Inferior parietal cortex (tissue), 1 donor: ENCODE data around the gene ACADSB.
A peak's percentile ranks its signal among the peaks of the same experiment; 100 is the strongest.

Source experiments
- DNase-seq: peaks from one replicate; pipeline ENCODE4 v3.0.0-alpha.2; 2016; ENCODE audit errors: extremely low spot score

ACADSB gene

GRCh38 chr10:123039632-123039930, 30.8 kb downstream of the ACADSB start:
- DNase-seq, result no peak

GRCh38 chr10:123042708-123043408, 34.1 kb downstream of the ACADSB start:
- no peak for DNase-seq

- peak; percentile 81 for DNase-seq
Measured at GRCh38 chr10:123043409-123043925, 34.7 kb downstream of the ACADSB start.

GRCh38 chr10:123044391-123044790, 35.6 kb downstream of the ACADSB start:
- DNase-seq, result peak; percentile 53

- no peak for DNase-seq
Measured at GRCh38 chr10:123045961-123046731, 37.3 kb downstream of the ACADSB start.

- DNase-seq, result no peak
Measured at GRCh38 chr10:123057968-123058367, 49.2 kb downstream of the ACADSB start.

GRCh38 chr10:123061865-123062264, 53.1 kb downstream of the ACADSB start:
- DNase-seq, result no peak

- DNase-seq, result no peak
Measured at GRCh38 chr10:123062726-123063125, 53.9 kb downstream of the ACADSB start.

- DNase-seq, result no peak
Measured at GRCh38 chr10:123068087-123068853, 59.5 kb downstream of the ACADSB start.

- peak; percentile 25 for DNase-seq
Measured at GRCh38 chr10:123069246-123069986, 60.6 kb downstream of the ACADSB start.

GRCh38 chr10:123073187-123073586, 64.4 kb downstream of the ACADSB start:
- DNase-seq, result no peak

GRCh38 chr10:123074215-123074614, 65.4 kb downstream of the ACADSB start:
- DNase-seq, result no peak

GRCh38 chr10:123081896-123082295, 73.1 kb downstream of the ACADSB start:
- DNase-seq, result no peak

GRCh38 chr10:123083811-123084210, 75.0 kb downstream of the ACADSB start:
- DNase-seq, result no peak

GRCh38 chr10:123086281-123086680, 77.5 kb downstream of the ACADSB start:
- DNase-seq, result no peak

GRCh38 chr10:123087348-123087747, 78.5 kb downstream of the ACADSB start:
- DNase-seq, result no peak

- DNase-seq, result no peak
Measured at GRCh38 chr10:123087786-123088185, 79.0 kb downstream of the ACADSB start.

- DNase-seq, result no peak
Measured at GRCh38 chr10:123092635-123093414, 84.0 kb downstream of the ACADSB start.

GRCh38 chr10:123093489-123093888, 84.7 kb downstream of the ACADSB start:
- DNase-seq, result no peak

GRCh38 chr10:123096452-123096851, 87.6 kb downstream of the ACADSB start:
- no peak for DNase-seq

- no peak for DNase-seq
Measured at GRCh38 chr10:123097039-123097438, 88.2 kb downstream of the ACADSB start.
